ENCODE results near the gene CAMKK2.

Gene CAMKK2

GRCh38 chr12:121189619-121190155, 106.8 kb downstream of the CAMKK2 start:
- DNase-seq: no peak

DNA sequence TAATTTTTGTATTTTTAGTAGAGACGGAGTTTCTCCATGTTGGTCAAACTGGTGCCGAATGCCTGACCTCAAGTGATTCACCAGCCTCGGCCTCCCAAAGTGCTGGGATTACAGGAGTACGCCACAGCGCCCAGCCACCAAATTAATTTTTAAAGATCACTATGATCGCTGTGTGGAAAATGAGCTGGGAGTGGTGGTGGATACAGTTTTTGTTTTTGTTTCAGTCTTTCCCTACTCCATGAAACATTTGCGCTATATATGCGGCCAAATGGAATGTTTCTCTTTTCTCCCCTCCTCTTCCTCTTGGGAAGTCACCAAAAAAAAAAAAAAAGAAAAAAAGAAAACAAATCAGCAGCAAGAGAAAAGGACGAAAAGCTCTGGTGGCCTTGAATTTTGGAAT, 107.4 kb downstream of the CAMKK2 start:
- DNase-seq: no peak

DNA sequence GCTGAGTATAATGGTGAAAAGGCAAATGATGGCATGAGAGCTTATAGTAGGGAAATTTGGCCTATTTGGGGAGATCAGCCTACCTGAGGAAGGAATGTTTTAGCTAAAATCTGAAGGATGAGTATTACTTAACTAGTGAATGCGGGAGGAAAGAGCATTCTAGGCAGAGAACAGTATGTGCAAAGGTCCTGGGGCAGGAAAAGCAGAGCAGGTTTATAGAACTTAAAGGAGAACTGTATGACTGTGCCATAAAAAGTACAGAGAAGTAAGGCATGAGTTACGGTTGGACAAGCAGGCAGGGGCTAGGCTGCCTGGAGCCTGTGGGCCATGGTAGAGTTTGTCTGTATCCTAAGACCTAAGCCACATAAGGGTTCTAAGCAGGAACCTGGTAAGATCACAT, 108.3 kb downstream of the CAMKK2 start:
- DNase-seq: no peak
